ENCODE results near the gene CRABP2.

Gene CRABP2

GRCh38 chr1:156689035-156689952, 16.1 kb downstream of the CRABP2 start:
- peak overlapping the region; percentile 31; the same call in 1 of the 2 replicates for H3K4me2 ChIP-seq (ENCODE audit: low read depth, low read length)
- peak overlapping the region; percentile 7 for H2AFZ ChIP-seq (ENCODE audit: low read length)
- no peaks in the 10 kb centered on the region for H3K9me2 ChIP-seq (replicated peaks; ENCODE audit: insufficient read depth, low read length)
- no peak overlapping the region for H3K27ac ChIP-seq (ENCODE audit: low read length)
- no peak for TF ChIP-seq EZH2 (optimal IDR thresholded peaks at IDR 0.05; ENCODE audit: low read depth, low read length)
- TF ChIP-seq, protein P1, sequence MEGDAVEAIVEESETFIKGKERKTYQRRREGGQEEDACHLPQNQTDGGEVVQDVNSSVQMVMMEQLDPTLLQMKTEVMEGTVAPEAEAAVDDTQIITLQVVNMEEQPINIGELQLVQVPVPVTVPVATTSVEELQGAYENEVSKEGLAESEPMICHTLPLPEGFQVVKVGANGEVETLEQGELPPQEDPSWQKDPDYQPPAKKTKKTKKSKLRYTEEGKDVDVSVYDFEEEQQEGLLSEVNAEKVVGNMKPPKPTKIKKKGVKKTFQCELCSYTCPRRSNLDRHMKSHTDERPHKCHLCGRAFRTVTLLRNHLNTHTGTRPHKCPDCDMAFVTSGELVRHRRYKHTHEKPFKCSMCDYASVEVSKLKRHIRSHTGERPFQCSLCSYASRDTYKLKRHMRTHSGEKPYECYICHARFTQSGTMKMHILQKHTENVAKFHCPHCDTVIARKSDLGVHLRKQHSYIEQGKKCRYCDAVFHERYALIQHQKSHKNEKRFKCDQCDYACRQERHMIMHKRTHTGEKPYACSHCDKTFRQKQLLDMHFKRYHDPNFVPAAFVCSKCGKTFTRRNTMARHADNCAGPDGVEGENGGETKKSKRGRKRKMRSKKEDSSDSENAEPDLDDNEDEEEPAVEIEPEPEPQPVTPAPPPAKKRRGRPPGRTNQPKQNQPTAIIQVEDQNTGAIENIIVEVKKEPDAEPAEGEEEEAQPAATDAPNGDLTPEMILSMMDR (IDR thresholded peaks at IDR 0.05; ENCODE audit: low read length): peak; percentile 97
- no peaks in the 10 kb centered on the region for H3K79me2 ChIP-seq (ENCODE audit: low read length)
- no peaks in the 10 kb centered on the region for H3K4me1 ChIP-seq (ENCODE audit: low read length)
- H3K36me3 ChIP-seq (replicated peaks; ENCODE audit: insufficient read depth, low read length): no peaks in the 10 kb centered on the region
- H3K4me3 ChIP-seq (ENCODE audit: low read length): 0 out of 2 replicates have a peak overlapping the region, but pooled peaks have one; percentile 1
- no peaks in the 10 kb centered on the region for H3K9me3 ChIP-seq (replicated peaks; ENCODE audit: insufficient read depth, low read length)
- H3K27me3 ChIP-seq (replicated peaks; ENCODE audit: insufficient read depth, low read length): peaks cover 70% of the 10 kb centered on the region
- peak; percentile 87 for DNase-seq
- H4K20me1 ChIP-seq (ENCODE audit: insufficient read depth, low read length): no peaks in the 10 kb centered on the region
- H3F3A ChIP-seq (ENCODE audit: insufficient read depth, low read length): no peaks in the 10 kb centered on the region
- H3K9ac ChIP-seq (ENCODE audit: low read length): no peak overlapping the region

GRCh38 chr1:156684227-156684782, 21.1 kb downstream of the CRABP2 start:
- H3K9me2 ChIP-seq (replicated peaks; ENCODE audit: insufficient read depth, low read length): no peaks in the 10 kb centered on the region
- peaks cover 63% of the 10 kb centered on the region for H3K27me3 ChIP-seq (replicated peaks; ENCODE audit: insufficient read depth, low read length)
- H3K4me2 ChIP-seq (ENCODE audit: low read depth, low read length): no peak overlapping the region
- TF ChIP-seq, protein P1 (IDR thresholded peaks at IDR 0.05; ENCODE audit: low read length): peak; percentile 19; the same call in 1 of the 2 replicates
- no peak for TF ChIP-seq EZH2 (optimal IDR thresholded peaks at IDR 0.05; ENCODE audit: low read depth, low read length)
- no peak for TF ChIP-seq EZH2phosphoT487 (IDR thresholded peaks at IDR 0.05; ENCODE audit: low read length)
- H3K9ac ChIP-seq (ENCODE audit: low read length): no peak overlapping the region
- no peaks in the 10 kb centered on the region for H4K20me1 ChIP-seq (ENCODE audit: insufficient read depth, low read length)
- H3K9me3 ChIP-seq (replicated peaks; ENCODE audit: insufficient read depth, low read length): no peaks in the 10 kb centered on the region
- no peak overlapping the region for H3K27ac ChIP-seq (ENCODE audit: low read length)
- H3F3A ChIP-seq (ENCODE audit: insufficient read depth, low read length): no peaks in the 10 kb centered on the region
- no peak overlapping the region for H3K4me3 ChIP-seq (ENCODE audit: low read length)
- no peak overlapping the region for H2AFZ ChIP-seq (ENCODE audit: low read length)
- no peaks in the 10 kb centered on the region for H3K79me2 ChIP-seq (ENCODE audit: low read length)
- no peak for DNase-seq
- no peaks in the 10 kb centered on the region for H3K36me3 ChIP-seq (replicated peaks; ENCODE audit: insufficient read depth, low read length)
- H3K4me1 ChIP-seq (ENCODE audit: low read length): no peaks in the 10 kb centered on the region

DNA sequence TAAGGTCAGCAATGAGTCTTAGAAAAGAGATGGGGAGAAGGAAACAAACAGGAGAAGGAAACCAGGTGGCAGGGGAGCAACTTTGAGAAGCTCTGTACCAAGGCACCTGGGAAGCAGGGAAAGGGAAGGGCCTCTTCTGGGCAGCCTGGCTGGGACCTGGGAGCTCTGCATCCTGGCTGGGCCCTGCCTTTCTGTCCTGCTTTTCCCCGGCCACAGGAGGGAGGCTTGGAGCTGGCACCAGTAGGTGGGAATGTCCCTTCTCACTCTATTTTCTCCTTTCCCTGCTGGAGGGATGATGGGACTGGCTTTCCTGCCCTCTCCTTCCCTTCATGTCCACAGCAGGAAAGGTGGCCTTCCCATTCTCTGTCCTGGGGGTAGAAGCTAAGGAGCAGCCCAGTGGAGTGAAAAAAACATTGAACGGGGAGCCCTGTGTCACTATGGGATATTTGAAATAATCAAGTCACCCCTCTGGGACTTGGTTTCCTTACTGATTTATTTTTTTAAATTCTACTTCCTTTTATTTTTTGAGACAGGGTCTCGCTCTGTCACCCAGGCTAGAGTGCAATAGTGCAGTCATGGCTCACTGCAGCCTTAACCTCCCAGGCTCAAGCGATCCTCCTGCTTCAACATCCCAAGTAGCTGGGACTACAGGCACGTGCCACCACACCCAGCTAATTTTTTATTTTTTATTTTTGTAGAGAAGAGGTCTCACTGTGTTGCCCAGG, 23.1 kb downstream of the CRABP2 start:
- Histone ChIP-seq H3F3A (ENCODE audit: insufficient read depth, low read length) (no peaks in the 10 kb centered on the region), H3K79me2 (ENCODE audit: low read length) (no peaks in the 10 kb centered on the region), H3K9me3 (replicated peaks; ENCODE audit: insufficient read depth, low read length) (no peaks in the 10 kb centered on the region), H3K4me1 (ENCODE audit: low read length) (peaks cover 3% of the 10 kb centered on the region; the same call in 1 of the 2 replicates), H3K27me3 (replicated peaks; ENCODE audit: insufficient read depth, low read length) (peaks cover 70% of the 10 kb centered on the region), H3K27ac (ENCODE audit: low read length) (no peak overlapping the region), H2AFZ (ENCODE audit: low read length) (no peak overlapping the region), H4K20me1 (ENCODE audit: insufficient read depth, low read length) (no peaks in the 10 kb centered on the region), H3K4me3 (ENCODE audit: low read length) (no peak overlapping the region), H3K9me2 (replicated peaks; ENCODE audit: insufficient read depth, low read length) (no peaks in the 10 kb centered on the region), H3K9ac (ENCODE audit: low read length) (no peak overlapping the region), H3K4me2 (ENCODE audit: low read depth, low read length) (no peak overlapping the region), H3K36me3 (replicated peaks; ENCODE audit: insufficient read depth, low read length) (no peaks in the 10 kb centered on the region)
- TF ChIP-seq, protein P1 (IDR thresholded peaks at IDR 0.05; ENCODE audit: low read length): no peak
- TF ChIP-seq EZH2 (optimal IDR thresholded peaks at IDR 0.05; ENCODE audit: low read depth, low read length) (no peak), EZH2phosphoT487 (IDR thresholded peaks at IDR 0.05; ENCODE audit: low read length) (no peak)
- DNase-seq: no peak

Measured in MM.1S (cell line).